NCI-H524 (cell line): ENCODE measurements around the gene DAAM1.

ENCODE experiments used
- DNase-seq, 2 experiments: peaks; one replicate each; lab custom pipeline; 2025; lab: John Stamatoyannopoulos, UW

Gene DAAM1

DNA sequence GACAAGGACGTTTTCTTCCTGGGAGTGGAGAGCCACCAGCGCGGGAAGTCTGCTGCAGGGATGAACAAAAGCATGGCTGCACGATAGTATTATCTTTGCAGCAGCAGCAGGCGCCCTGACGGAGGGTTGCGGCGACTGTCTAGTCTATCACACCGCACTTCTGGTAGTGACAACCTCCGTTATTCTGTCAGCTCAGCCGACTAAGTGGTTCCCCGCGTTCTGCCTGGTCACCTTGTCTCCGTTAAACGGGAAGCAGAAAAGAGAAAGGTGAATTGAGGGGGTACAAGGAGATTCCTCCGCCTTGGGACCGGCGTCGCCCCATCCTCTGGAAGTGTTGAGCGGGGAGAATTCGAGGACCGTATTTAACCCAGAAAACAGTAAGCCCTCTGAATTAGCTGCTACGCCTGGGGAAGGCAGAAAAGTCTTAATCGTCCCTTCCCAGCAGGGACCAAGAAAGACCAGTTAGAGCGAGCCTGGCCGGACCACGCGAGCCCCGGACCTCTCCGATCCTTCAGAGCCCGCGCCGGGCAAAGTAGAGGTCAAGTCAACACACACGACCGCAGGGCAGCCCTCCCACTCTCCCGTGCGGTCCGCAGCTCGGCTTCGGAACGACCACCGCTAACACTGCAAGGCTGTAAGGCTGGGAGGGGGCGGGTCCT, 536 bp upstream of the DAAM1 start:
- DNase-seq: peak; percentile 93 to 95

DNA sequence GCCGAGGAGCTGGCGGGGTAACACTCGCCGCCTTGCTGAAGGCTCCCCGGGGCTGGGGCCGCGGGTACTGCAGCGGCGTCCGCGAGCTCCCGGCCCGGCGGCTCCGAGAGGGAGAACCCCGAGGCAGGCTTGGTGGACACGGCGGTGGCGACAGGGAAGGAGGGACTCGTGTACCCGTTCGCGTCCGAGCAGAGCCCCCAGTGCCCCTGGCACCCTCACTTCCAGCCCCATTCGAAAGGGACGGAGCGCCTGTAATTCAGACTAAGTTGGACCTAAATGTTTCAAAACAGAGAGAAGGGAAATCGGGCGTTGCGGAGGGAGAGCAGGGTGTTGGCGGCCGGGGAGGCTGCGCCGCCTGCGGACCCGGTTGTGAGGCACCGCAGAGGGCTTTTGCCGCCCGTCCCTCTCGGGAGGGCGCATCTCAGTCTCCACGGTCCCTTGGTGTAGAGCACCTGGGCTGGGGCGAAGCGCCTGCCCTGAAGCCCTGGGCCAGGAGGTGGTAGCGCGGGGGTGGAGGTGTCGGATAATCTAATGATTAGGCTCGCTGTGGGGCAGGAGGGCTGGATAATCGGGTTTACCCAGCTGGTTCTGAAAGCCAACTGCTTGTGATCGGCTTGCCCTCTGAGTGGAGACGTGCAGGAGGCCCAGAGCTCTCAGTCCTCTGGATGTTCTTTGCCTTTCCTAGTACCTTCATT, 771 bp downstream of the DAAM1 start:
- peak; percentile 71 to 72 for DNase-seq

DNA sequence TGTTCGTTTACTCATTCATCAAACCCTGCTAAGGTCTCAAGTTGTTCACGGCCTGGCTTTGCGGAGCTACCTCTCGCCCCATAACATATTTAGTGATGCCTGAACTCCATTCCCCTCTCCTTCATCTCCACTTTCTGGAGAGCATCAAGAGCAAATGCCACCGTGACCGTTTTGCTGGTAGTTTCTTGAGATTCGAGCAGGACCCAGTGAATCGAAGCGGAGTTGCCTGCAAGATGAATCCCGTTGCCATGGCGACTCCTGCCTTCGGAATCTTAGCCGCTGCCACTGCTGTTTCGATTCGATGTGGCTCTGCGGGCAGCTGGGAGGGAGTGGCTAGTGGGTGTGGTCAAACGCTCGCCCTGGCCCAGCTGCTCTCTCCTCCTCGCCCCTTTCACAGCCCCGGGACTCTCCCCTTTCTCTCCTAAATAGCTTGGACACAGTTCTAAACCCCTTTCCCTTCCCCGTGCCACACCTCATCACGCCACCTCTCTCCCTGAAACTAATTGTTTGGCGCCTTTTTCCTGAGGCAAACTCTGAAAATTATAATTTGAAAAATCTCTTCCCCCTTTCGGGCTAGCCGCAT, 1.4 kb downstream of the DAAM1 start:
- peak; percentile 99 for DNase-seq

DNA sequence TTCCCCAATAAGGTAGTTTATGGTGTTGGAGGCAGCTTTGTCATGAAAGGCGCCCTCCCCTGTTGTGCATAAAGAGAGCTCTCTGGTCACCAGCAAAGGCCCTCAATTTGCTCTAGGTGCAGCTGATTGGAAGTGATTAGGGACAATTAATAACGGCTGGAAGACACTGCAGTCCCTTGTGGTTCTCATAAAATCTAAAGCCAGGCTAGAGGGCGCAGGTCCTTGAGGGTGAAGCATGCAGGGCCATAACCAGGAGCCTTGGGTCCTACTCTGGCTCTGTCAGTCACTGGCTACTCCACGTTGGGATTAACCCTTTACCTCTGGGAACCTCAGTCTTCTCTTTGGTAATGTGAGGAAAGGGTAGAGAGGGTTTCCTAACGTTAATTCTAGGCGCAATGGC, 1.9 kb downstream of the DAAM1 start:
- peak; percentile 79 for DNase-seq

DNA sequence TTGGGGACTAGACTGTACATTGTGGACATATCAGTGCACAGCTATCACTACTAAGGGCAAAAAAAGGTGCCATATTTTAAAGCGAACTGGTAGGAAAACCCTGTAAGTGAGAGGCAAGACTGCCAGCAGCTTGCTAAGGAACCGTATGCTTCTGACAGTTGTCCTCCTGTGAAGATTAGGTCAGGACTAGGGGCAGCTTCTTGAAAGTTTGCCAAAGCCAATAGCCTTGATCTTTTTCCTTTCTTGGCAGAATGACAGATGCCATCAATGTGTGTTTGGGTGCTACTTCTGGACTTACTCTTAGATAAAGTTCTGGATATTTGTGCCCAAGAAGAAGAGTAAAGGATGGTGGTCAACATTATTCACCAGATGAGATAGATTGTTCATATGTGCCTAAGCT, 7.4 kb downstream of the DAAM1 start:
- peak in 1 of 2 experiments; percentile 68 for DNase-seq

DNA sequence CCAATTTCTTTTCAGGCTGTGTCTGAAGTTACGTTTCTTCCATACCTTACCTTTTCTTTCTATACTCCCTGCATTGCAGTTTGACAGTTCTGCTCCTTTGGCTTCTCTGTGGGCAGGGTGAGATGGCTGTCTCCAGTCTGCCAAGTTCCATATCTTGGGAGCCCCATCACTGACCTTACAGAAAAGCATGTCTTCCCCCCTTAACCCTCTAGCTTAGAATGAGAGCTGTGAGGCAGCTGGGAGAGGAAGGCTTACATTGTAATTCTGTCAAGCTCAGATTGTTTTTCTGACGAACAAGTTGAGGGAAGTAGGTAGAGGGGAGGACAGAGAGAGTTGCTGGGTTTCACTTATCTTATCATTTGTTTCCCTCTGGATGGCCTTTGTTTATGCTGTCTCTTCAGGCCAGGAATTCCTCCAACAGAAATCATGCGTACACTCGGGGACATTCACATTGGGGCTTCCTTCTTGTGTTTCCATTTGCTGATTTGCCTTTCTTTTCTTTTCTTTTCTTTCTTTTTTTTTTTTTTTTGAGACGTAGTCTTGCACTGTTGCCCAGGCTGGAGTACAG, 9.3 kb downstream of the DAAM1 start:
- DNase-seq: no peak

DNA sequence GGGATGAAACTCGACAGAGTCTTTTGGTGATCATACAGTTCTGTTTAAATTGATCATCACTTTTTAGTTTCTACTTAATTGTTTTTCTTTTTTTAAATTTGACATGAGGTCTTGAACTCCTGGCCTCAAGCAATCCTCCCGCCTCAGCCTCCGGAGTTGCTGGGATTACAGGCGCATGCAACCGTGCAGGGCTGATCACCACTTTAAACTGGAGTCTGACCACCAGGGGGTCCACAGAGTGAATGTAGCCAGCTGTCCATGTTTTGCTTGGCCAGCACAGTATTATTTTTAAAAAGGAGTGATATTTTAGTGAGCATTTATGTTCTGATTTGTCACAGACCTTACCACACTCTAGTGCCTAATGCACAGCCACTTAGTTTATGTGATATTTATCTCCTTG, 10.7 kb downstream of the DAAM1 start:
- peak in 1 of 2 experiments; percentile 38 for DNase-seq

DNA sequence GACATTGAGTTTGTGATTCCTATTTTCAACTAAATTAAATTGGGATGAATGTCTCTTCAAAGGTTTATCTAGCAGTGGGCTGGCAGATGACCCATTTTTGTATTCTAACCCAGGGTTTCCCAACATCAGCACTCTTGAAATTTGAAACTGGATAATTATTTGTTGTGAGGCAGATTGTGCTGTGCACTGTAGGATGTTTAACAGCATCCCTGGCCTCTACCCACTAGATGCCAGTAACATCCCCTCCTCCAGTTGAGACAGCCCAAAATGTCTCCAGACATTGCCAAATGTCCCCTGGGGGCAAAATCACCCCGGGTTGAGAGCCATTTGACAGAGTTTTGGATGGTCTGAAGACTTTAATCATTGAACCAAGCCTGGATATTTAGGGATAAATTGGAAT, 11.1 kb downstream of the DAAM1 start:
- DNase-seq: peak in 1 of 2 experiments; percentile 47

DNA sequence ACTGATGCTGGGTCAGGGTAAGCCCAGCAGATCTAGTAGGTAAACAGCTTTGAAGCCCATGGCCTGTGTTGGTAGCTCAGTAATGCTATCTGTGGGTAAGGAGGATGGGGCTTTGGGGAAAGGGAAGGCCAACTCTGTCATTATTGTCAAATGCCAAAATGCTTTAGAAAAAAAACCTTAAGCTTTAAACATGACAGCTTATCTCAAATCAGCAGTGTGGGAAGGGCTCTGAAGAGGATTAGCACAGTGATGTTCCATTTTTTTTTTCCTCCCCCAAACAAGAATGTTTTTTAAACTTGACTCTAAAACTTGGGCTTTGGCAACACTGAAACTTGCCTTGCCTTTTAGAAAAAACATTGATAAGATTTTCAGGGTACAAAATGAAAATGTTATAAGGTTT, 11.7 kb downstream of the DAAM1 start:
- DNase-seq: no peak

DNA sequence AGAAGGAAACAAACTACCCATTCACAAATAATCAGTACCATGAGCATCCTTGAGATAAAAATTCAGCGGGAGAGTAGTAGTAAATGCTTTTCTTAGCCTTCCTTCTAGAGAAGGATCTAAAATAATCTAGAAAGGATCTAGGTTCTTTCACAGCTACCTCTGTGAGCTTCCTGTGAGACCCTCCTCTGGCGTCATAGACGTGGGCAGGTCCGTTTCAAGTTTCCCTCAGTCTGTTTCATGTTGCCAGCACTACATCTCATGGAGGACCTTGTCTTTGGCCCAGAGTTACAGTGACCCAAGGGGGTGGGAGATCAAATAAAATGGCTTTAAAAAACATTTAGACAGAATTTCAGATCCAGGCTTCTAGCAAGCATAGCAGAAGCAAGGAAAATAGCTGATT, 13.6 kb downstream of the DAAM1 start:
- no peak for DNase-seq

DNA sequence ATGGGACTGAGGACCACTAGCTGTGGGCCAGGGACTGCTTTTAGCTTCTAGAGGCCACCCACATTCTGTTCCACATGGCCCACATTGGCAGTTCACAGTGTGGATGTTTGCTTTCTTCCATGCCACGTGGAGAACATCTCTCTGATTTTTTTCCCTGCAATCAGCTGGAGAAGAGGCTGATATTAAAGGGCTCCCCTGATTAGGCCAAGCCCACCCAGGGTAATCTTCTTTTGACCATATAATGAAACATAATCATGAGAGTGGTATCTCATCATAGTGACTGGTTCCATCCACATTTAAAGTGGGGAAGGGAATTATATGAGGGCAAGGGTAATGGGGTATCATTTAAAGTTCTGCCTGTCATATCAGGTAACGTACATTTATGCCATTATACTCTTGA, 15.8 kb downstream of the DAAM1 start:
- DNase-seq: no peak

DNA sequence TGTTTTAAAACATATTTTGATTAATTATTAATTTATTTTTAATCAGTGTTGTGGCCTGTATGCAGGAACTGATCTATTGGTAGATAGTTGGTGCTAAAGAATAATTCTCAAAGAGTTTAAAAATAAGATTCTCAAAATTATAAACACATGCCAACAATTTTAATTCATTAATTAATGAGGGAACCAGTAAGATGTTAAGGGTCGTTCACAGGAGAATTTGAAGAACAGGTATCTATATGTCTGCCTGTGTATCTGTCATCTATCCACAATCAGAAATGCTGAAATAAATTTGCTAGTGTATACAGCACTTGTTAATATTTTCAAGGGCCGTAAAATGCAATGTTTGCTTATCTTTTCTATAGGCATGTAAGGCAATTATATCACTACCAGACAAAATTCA, 18.4 kb downstream of the DAAM1 start:
- DNase-seq: no peak

DNA sequence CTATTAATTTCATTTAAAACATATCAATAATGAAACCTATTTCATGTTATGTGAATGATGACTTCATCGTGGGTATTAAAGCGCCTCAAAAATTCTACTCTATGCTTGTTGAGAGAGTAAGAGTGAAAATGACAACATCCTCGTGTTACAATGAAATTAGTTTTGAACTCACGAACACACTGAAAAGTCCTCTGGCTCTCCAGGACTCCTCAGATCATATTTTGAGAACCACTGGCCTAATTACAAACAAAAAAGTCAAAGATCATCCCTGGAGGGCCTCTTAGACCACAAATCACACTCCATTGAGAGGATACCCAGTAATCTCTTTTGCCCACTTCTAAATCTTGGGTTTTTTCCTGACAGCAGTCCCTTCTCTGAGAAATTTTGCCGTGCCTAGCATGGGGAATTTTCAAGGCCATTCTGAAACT, 19.1 kb downstream of the DAAM1 start:
- no peak for DNase-seq

DNA sequence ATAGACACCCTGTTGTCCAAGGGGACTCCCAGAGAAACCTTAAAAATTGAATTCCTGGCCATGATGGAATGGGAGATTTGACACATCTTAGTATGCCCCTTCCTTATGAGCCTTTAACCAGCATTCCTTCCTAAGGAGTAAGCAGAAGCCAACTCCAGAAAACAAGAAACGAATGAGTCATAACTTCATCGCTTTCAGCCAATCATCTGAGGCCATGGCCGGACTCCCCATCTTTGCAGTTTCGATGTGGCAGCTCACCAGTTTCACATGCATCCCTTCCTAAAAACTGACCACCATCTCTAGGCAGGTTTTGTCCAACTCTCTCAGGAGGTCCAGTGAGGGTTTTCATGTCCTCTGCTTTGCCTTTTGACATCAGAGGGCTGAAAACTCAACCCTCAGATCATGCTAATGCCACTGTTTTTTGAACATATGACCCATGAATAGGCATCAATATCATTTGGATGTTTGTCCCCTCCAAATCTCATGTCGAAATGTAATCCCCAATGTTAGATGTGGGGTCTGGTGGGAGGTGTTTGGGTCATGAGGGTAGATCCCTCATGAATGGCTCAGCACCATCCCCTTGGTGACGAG, 19.9 kb downstream of the DAAM1 start:
- DNase-seq: no peak

DNA sequence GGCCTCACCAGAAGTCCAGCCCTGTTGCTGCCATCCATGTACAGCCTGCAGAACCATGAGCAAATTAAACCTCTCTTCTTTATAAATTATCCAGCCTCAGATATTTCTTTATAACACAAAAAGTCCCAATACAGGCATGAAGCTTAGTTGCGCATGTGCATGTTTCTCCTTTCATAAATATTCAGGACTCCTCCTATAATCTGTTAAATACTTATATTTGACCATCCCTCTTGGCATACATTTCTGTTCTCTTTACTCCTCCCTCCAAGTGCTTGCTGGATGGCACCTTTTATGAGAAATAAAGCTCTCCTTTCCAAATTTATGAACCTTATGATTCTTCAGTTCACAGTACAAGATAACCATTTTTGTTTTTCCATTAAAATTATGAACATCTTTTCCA, 20.5 kb downstream of the DAAM1 start:
- DNase-seq: no peak

DNA sequence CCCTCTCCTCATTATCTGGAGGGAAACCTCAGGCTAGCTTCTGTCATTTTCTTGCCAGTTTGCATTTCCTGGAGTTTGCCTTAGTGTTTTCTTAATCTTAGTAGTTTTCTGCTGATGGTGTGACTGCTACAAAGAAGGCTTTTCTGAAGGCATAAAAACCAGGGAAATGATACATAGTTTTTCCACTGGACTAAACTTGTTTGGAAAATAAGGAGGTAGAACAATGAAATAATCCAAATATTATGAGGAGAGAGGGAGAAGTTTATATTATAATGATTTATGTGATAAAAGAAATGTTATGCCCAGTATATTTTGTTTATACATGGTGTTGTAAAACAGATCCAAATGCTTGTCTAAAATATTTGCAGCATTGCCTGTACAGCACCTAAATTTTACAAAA, 22.2 kb downstream of the DAAM1 start:
- DNase-seq: no peak

DNA sequence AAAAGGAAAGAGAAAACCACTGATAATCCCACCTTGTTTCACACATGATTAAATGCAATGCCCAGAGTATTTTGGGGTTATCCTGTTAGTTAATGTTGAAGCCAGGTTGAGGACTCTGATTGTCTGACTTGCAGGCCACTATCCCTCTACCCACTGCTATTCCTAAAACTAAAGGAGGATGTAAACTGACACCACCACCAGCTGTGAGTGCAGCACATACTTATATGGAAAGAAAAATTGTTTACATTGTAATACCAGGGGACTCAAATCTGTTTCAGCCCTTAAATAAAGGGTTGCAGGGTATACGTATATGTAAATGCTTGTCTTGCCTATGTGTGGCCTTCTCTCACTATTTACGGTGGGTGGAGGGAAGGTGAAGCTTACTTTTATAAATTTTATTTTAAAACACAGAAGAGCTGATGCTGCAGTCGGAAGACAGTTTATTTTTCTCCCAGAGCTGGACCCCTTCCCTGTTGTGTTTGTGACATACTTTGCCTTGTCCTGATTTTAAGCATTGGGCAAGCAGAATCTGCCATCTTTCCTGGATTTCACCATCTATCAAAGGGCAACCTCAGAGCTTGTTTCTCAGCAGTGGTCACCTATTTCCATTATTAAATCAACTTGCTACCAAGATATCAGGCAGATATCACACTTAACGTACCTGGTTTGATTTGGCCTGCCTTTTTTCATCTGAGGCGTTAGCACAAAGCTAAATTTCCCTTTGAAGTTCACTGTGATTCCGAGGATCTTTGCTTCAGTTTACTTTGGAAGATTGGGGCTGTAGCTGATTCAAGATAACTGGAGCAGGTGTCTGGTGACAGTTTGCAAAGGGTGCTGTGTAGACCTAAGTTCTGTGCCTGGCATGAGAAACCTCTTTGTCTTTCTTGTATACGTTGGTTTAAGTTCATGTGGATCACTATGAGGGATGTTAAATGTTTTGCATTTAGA, 25.2 kb downstream of the DAAM1 start:
- DNase-seq: peak; percentile 81 to 93

DNA sequence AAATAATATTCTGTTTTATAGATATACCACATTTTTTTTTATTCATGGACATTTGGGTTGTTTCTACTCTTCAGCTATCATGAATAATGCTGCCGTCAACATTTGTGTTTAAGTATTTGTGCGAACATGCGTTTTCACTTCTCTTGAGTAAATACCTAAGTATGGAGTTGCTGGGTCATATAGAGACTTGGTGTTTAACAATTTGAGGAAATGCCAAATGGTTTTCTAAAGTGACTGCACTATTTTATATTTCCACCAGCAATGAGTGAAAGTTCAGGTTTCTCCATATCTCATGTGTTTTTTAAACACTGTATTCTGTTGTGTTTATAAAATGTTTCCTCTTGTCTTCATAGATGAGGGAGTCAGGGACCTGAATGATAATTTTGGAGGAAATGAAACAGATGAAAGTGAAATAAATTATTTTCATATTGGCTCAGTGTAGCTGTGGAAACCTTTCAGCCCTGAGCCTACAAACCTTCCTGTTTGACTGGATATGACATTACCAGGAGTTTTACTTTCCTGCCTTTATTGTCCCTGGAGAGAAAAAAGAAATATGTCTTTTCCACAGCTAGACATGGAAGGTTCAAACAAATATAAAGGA, 26.3 kb downstream of the DAAM1 start:
- no peak for DNase-seq

DNA sequence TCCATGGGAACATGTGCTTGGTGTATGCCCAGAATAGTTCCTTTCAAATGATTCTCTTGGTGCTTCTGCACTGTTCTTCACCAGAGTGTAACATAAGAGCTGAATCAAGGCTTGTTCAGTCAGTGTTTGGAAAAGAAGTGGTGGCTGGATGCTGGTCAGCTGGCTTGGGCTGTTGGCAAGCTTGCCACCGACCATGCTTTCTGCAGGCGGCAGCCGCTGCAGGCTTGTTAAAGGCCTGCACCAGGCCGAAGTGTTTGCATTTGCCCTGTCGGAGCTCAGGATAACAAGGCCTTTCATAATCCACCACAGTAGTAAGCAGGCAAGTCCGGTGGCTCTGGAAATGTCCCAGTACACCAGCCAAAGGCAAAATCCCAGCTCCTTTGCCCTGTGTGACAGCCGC, 26.9 kb downstream of the DAAM1 start:
- DNase-seq: no peak

DNA sequence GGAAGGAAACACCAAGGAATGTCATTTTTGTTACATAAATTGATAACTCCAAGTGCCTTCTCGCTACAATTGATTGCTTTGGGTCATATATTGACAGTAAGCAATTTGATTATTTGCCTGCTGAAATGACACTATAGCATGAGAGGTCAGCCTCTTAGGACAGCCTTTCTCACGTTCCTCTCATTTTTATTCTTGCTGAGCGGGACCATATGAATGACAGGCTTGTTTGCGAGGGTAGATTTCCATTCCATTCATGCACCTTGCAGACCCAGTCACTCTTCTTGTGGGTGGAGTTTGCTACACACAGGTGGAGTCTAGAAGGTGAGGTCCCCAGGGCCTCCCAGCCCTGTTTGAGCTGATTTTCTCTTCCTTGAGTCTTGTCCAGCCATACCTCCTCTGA, 27.3 kb downstream of the DAAM1 start:
- DNase-seq: no peak

DNA sequence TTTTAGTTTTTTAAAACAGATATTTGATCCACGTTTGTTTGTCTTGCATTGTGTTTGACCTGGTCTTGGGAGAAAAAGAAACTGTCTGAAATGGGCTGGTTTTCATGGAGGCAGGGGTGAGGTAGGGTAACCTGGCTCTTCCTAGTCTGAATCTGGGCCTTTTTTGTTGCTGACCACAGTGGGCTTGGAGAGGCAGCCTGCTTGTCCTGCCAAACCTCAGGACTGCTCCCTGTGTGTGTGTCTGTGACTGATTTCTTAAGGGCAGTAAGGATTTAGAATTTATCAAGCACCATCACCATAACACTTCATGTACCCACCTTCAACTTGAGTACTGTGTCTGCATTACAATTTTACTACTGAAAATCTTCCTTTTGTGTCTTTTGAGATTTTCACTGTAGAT, 28.5 kb downstream of the DAAM1 start:
- DNase-seq: no peak
